HUES48 (cell line): Measurements from ENCODE around the gene CTNNA2.

Source experiments
- H3K27ac ChIP-seq: one replicate; pipeline ENCODE4 v1.7.0; 2013; ENCODE audit warnings: low read depth, low read length, inconsistent platforms
- H3K27me3 ChIP-seq: 2 replicates; pipeline ENCODE4 v1.6.1; 2013; ENCODE audit warnings: mild to moderate bottlenecking, low read length; ENCODE audit not compliant: control insufficient read depth, insufficient read depth
- H3K36me3 ChIP-seq: 2 replicates; pipeline ENCODE4 v1.6.1; 2013; ENCODE audit warnings: low read length; ENCODE audit not compliant: control insufficient read depth, insufficient read depth
- H3K4me1 ChIP-seq: 2 replicates; pipeline ENCODE4 v1.6.1; 2013; ENCODE audit warnings: mild to moderate bottlenecking, low read length; ENCODE audit not compliant: control insufficient read depth, insufficient read depth
- H3K4me3 ChIP-seq: 2 replicates; pipeline ENCODE4 v1.5.1; 2013; ENCODE audit warnings: mild to moderate bottlenecking, low read depth, low read length
- H3K9ac ChIP-seq: 2 replicates; pipeline ENCODE4 v1.6.1; 2013; ENCODE audit warnings: mild to moderate bottlenecking, low read depth, low read length, moderate library complexity
- H3K9me3 ChIP-seq: 2 replicates; pipeline ENCODE4 v1.6.1; 2013; ENCODE audit warnings: low read length; ENCODE audit not compliant: control insufficient read depth, insufficient read depth

Gene CTNNA2

DNA sequence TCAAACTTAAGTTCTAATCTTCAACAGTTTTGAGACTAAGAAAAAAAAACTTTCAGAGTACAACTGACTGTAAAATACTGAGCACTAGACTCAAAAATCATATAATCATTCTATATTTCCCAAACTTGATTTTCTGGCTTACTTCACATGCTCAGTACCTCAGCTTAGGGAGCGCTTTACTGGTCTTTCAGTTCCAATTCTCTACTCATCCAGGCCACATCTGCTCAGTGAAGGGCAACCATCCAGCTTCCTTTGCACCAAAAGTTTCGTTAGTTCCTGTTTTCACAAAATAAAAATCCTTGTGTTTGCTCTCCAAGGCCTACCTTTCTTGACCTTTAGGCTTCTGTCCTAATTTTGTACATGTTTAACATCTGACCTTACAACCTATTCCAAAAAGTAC is 1079.3 kb downstream of the CTNNA2 start:
- Histone ChIP-seq H3K9me3 (peaks cover 4% of the 10 kb centered on the region; the same call in 1 of the 2 replicates), H3K4me1 (no peaks in the 10 kb centered on the region), H3K36me3 (no peaks in the 10 kb centered on the region), H3K27me3 (no peaks in the 10 kb centered on the region), H3K27ac (no peak overlapping the region), H3K9ac (no peak overlapping the region), H3K4me3 (no peak overlapping the region)

DNA sequence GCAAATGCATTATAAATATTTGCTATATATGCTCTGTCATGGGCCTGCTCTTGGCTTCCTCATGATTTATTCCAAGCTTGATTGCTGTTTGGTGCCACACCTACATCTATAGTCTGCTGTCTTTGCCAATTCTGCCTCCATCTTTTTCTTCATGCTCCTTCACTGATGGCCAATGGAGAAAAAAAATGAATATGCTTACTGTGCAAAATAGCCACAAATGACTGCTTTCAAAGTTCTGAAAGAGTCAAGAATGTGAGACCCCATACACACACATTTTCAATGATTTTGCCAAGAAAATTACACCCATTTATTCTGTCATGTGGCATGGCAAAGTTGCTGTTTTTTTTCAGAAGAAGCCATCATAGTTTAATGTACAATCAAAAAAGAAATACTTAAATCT is 1097.3 kb downstream of the CTNNA2 start:
- Histone ChIP-seq H3K27ac (no peak overlapping the region), H3K9me3 (no peaks in the 10 kb centered on the region), H3K27me3 (no peaks in the 10 kb centered on the region), H3K9ac (no peak overlapping the region), H3K4me1 (no peaks in the 10 kb centered on the region), H3K4me3 (no peak overlapping the region), H3K36me3 (no peaks in the 10 kb centered on the region)

DNA sequence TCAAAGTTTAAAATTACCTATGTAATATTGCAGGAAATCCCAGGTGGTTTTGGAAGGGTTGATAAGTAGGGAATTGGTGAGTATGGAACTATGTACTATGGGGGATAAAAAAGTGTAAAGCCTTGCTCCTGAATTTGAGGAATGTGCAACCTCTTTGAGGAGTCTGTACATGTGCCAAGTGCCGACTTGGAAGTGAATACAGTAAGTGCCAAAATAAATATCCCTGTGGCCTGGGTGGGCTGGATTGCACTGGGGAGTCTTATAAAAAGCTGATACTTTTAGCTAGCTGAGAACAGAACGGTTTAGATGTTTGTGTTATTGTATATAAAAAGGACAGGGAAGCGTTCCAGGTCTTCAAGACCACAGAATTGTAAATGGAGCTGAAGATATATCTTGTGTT is 1108.8 kb downstream of the CTNNA2 start:
- H3K4me1 ChIP-seq: no peaks in the 10 kb centered on the region
- no peak overlapping the region for H3K27ac ChIP-seq
- H3K4me3 ChIP-seq: no peak overlapping the region
- H3K9me3 ChIP-seq: no peaks in the 10 kb centered on the region
- H3K27me3 ChIP-seq: no peaks in the 10 kb centered on the region
- H3K36me3 ChIP-seq: no peaks in the 10 kb centered on the region
- no peak overlapping the region for H3K9ac ChIP-seq

DNA sequence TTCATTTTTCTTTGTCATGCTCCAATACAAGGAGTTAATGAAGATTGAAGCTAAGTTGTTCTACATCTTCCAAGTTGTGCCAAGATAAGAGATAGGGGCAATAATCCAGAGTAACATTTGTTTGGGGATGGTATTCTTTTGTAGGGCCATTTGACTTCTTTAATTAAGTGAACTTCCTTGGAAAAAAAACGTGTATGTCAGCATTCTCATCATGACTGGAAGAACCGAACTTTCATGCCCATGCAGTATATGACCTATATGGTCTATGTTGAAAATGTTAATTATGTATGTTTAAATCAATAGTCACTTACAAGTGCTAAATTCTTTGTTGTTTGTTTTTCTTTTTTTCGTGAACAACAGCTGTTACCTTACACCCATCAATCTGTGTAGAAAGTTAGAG is 1111.2 kb downstream of the CTNNA2 start:
- H3K4me3 ChIP-seq: no peak overlapping the region
- no peaks in the 10 kb centered on the region for H3K4me1 ChIP-seq
- H3K9me3 ChIP-seq: no peaks in the 10 kb centered on the region
- no peak overlapping the region for H3K27ac ChIP-seq
- no peaks in the 10 kb centered on the region for H3K36me3 ChIP-seq
- no peaks in the 10 kb centered on the region for H3K27me3 ChIP-seq
- H3K9ac ChIP-seq: no peak overlapping the region

DNA sequence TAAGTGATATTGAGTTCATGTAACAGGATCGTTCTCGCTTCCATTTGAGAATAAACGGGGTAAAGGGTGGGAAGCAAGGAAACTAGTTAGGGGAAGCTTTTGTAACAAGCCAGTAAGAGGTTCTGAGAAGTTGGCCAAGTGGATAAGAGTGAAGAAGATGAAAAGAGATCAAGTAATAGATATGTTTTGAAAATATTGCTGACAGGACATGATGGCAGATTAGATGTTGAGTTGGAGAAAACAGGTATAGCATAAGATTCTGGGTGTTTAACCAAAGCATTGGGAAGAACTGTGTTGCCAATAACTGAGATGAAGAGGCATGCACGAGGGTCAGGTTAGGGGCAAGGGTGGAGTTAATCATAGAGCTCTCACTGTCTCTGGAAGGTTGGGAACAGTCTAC is 1121.7 kb downstream of the CTNNA2 start:
- Histone ChIP-seq H3K36me3 (no peaks in the 10 kb centered on the region), H3K27me3 (no peaks in the 10 kb centered on the region), H3K9ac (no peak overlapping the region), H3K27ac (no peak overlapping the region), H3K4me1 (no peaks in the 10 kb centered on the region), H3K4me3 (no peak overlapping the region), H3K9me3 (no peaks in the 10 kb centered on the region)

DNA sequence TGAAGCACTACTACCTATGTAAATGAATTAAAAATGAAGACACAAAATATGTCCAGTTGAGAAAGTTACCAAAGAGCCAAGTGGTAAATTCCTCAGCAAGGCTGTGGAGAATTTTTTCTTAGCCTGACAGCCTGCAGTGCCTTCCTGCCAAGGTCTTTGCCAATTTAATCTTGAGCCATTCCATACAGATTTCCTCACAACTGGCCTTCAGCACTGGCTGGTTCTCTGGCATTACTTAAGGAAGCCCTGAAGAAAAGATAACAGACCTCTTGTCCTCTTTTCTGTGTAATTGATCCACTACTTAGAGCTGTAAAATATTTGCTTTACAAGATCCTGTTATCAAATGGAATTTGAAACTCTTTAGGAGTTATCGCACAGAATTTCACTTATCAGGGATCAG is 1125.9 kb downstream of the CTNNA2 start:
- Histone ChIP-seq H3K9ac (no peak overlapping the region), H3K4me3 (no peak overlapping the region), H3K4me1 (no peaks in the 10 kb centered on the region), H3K9me3 (no peaks in the 10 kb centered on the region), H3K27me3 (no peaks in the 10 kb centered on the region), H3K36me3 (no peaks in the 10 kb centered on the region), H3K27ac (no peak overlapping the region)

DNA sequence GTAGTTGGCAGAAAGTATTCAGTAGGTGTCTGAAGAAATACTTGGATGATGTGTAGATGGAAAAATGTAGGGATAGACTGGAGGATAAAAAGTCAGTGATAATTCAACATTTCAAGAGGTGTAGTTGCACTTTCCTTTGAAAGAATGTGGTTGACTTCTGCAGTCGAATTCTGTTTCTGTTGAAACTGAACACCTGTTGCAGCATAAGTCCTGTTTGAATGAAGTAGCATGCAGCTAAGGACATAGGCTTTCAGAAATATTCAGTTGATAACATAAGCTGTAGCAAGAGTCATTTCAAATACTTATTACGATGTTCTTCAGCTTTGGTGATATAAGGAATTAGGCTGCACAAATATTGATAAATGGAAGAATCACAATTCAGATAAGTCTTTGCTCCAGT is 1129.6 kb downstream of the CTNNA2 start:
- no peaks in the 10 kb centered on the region for H3K27me3 ChIP-seq
- no peak overlapping the region for H3K9ac ChIP-seq
- no peak overlapping the region for H3K4me3 ChIP-seq
- no peaks in the 10 kb centered on the region for H3K9me3 ChIP-seq
- H3K36me3 ChIP-seq: no peaks in the 10 kb centered on the region
- no peak overlapping the region for H3K27ac ChIP-seq
- H3K4me1 ChIP-seq: no peaks in the 10 kb centered on the region

DNA sequence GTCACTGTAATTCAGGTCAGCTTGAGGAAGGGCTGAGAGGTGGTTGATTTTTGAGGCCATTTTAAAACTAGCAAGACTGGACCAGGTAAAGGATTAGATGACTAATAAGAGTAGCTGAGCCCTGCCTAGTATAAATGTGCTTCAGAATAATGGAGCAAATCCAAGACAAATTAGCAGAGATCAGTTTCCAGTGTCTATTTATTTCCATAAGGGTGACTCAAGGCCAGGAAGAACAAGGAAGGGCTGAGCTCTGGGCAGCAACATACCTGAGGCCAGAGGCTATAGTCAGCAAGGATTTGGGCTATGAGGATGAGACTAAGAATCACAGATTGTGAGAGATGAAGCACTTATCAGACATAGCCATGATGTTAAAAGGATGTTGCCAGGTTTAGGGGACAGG is 1130.7 kb downstream of the CTNNA2 start:
- no peak overlapping the region for H3K27ac ChIP-seq
- no peaks in the 10 kb centered on the region for H3K4me1 ChIP-seq
- no peak overlapping the region for H3K9ac ChIP-seq
- H3K27me3 ChIP-seq: no peaks in the 10 kb centered on the region
- no peaks in the 10 kb centered on the region for H3K9me3 ChIP-seq
- no peaks in the 10 kb centered on the region for H3K36me3 ChIP-seq
- no peak overlapping the region for H3K4me3 ChIP-seq

DNA sequence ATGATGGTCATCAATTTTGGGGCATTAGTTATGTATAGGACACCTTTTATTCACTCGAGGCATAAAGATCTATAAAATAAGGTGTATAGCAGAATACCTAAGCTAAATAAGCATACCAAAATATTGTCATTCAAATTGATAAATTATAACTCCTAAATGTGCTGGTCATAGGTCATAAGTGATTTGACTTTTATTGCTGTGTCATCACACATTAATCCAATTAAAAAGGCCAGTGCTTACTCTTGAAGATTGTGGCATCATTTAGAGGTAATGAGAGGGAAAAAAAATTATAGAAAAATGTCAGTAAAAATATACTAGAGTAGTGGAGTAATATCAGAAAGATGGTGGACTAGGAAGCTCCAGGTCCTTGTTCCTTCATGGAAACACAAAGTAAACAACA is 1138.6 kb downstream of the CTNNA2 start:
- Histone ChIP-seq H3K9ac (no peak overlapping the region), H3K27me3 (no peaks in the 10 kb centered on the region), H3K4me3 (no peak overlapping the region), H3K4me1 (no peaks in the 10 kb centered on the region), H3K27ac (no peak overlapping the region), H3K36me3 (no peaks in the 10 kb centered on the region), H3K9me3 (peaks cover 7% of the 10 kb centered on the region)

DNA sequence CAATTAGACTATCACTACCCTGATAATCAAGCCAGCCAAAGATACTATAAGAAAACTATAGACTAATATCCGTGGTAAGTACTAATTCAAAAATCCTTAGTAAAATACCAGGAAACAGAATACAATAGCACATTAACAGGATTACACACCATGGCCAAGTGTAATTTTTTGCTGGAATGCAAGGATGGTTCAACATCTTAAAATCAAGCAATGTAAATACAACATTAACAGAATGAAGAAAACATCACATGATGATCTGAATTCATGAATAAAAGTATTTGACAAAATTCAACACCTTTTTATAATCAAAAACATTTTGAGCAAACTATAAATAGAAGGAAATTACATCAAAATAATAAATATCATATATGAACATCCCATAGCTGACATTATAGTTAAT is 1142.4 kb downstream of the CTNNA2 start:
- peaks cover 7% of the 10 kb centered on the region for H3K9me3 ChIP-seq

DNA sequence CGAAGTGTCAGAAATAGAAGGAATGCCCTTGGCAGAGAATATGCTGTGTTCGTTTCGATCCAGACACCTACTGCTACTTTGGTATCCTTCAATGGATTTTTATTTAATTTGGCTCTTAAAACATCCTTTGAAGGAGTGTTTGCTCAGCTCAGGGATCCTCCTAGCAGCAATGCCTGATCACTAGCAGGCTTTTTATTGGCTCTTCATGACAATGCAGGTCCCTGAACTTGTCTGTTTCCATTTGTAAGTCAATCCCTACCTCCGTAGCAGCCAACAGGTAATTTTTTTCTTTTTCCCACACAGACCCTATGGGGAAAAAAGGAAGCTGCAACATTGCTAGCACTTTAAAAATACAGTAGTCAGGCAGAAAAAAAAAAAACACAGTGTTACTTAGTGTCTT is 1157.9 kb downstream of the CTNNA2 start:
- Histone ChIP-seq H3K4me1 (peaks cover 9% of the 10 kb centered on the region; the same call in 1 of the 2 replicates), H3K27ac (no peak overlapping the region), H3K36me3 (no peaks in the 10 kb centered on the region)

More for the DNA sequence above, 1142.4 kb downstream of the CTNNA2 start:
- H3K4me1 ChIP-seq: no peaks in the 10 kb centered on the region
- no peaks in the 10 kb centered on the region for H3K27me3 ChIP-seq
- H3K27ac ChIP-seq: no peak overlapping the region
- H3K36me3 ChIP-seq: no peaks in the 10 kb centered on the region
- no peak overlapping the region for H3K4me3 ChIP-seq
- H3K9ac ChIP-seq: no peak overlapping the region

DNA sequence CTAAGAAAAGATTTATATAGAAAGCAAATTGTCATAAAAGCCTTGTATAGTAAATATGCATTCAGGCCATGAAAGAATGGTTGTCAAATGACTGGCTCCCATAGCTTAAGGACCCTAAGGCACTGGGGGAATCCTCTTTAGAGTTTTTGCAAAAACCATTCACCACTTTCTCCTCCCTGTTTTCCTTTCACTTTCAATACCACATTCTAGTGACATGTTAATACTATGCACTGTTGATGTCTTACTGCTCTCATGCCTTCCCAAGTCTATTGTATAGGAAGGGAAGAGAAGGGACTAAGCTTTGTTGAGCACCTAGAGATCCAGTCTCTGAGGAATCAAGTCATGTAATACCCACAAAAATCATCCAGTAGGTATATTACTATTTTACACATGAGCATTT is 1174.7 kb downstream of the CTNNA2 start:
- Histone ChIP-seq H3K4me1 (peaks cover 8% of the 10 kb centered on the region; the same call in 1 of the 2 replicates), H3K27ac (no peak overlapping the region)

More for the DNA sequence above, 1157.9 kb downstream of the CTNNA2 start:
- no peak overlapping the region for H3K4me3 ChIP-seq
- H3K9me3 ChIP-seq: no peaks in the 10 kb centered on the region
- no peak overlapping the region for H3K9ac ChIP-seq
- no peaks in the 10 kb centered on the region for H3K27me3 ChIP-seq

More for the DNA sequence above, 1174.7 kb downstream of the CTNNA2 start:
- Histone ChIP-seq H3K4me3 (no peak overlapping the region), H3K27me3 (no peaks in the 10 kb centered on the region), H3K36me3 (no peaks in the 10 kb centered on the region), H3K9ac (no peak overlapping the region), H3K9me3 (no peaks in the 10 kb centered on the region)
